HepG2 (cell line): ENCODE data around the gene FBRSL1. TPM values are rescaled to one million over a fixed set of nuclear protein-coding genes. Genes with fewer than 3 reads are reported as not detected.
A peak's percentile ranks its signal among the peaks of the same experiment; 100 is the strongest.

Experiments
- ATAC-seq: fragments of 200-7000 bp; cut with Tn5 transposase; 3 replicates; pipeline ENCODE4 v1.9.1; 2020; ENCODE audit warnings: mild to moderate bottlenecking, moderate library complexity
- BruUV-seq: library from RNA; stranded (reverse); fragments of 400-500 nt; replicated peaks from 2 replicates; lab custom pipeline; 2021; lab: Mats Ljungman, UMichigan
- CTCF ChIA-PET: fragments of 300-600 bp; formaldehyde crosslinking; extraction: SDS; loops from one replicate; lab custom pipeline; 2021; ENCODE audit warnings: low total read pairs, inconsistent platforms, low intra/inter-chr PET ratio; lab: Yijun Ruan, JAX
- POLR2A ChIA-PET: fragments of 350-600 bp; sonication (Branson Sonifier 250); formaldehyde crosslinking; loops from one replicate; lab custom pipeline; 2020; ENCODE audit warnings: antibody characterized with exemption, inconsistent platforms; lab: Yijun Ruan, JAX
- DNase-seq: peaks from one replicate; pipeline ENCODE4 v3.0.0-alpha.2; 2015; ENCODE audit warnings: low spot score
- FAIRE-seq: peaks from 3 replicates; lab custom pipeline; 2011; peaks lifted over from hg19 to GRCh38; lab: Jason Lieb, UNC
- H2AFZ ChIP-seq: one replicate; pipeline ENCODE4 v1.6.1; 2011; ENCODE audit warnings: low read length, inconsistent platforms
- H3K27ac ChIP-seq: fragments of 300-600 bp; 3 replicates; pipeline ENCODE4 v1.8.0; 2011; ENCODE audit warnings: mixed run types, mild to moderate bottlenecking, mixed read lengths, low read length, inconsistent platforms; ENCODE audit not compliant: insufficient read depth; ENCODE audit errors: extremely low read length
- H3K27me3 ChIP-seq, 2 experiments: fragments of 200-600 bp in 1 of 2; 2 replicates in 1 of 2; 3 replicates in 1 of 2; pipeline versions ENCODE4 v1.6.0 to v1.8.0; 2011; ENCODE audit warnings: low read length in 2 of 2, mild to moderate bottlenecking in 2 of 2, moderate library complexity in 2 of 2, inconsistent platforms in 1 of 2; ENCODE audit not compliant: insufficient read depth in 2 of 2, control insufficient read depth in 1 of 2
- H3K36me3 ChIP-seq, 2 experiments: fragments of 200-600 bp in 1 of 2; replicated peaks in 1 of 2; 2 replicates in 1 of 2; 3 replicates in 1 of 2; pipeline versions ENCODE4 v1.5.1 to v1.8.0; 2011; ENCODE audit warnings: low read length in 2 of 2, inconsistent platforms in 1 of 2; ENCODE audit not compliant: insufficient read depth in 2 of 2, control insufficient read depth in 1 of 2
- H3K4me1 ChIP-seq: 2 replicates; pipeline ENCODE4 v1.5.1; 2012; ENCODE audit warnings: low read length, inconsistent platforms; ENCODE audit not compliant: insufficient read depth
- H3K4me2 ChIP-seq: 2 replicates; pipeline ENCODE4 v1.6.0; 2011; ENCODE audit warnings: low read depth, low read length, inconsistent platforms
- H3K4me3 ChIP-seq, 3 experiments: fragments of 200-600 bp in 1 of 3; sonication (generic), shearing (Covaris generic) in 1 of 3; replicated peaks in 1 of 3; 2 replicates each; pipeline ENCODE4 v1.5.1; 2011 to 2016; ENCODE audit warnings: low read length in 3 of 3, inconsistent platforms in 2 of 3, low read depth in 2 of 3, mild to moderate bottlenecking in 2 of 3, control low read depth in 1 of 3, mixed read lengths in 1 of 3; ENCODE audit not compliant: insufficient read depth in 1 of 3
- H3K79me2 ChIP-seq: one replicate; pipeline ENCODE4 v1.6.1; 2011; ENCODE audit warnings: low read length, inconsistent platforms; ENCODE audit not compliant: insufficient read depth
- H3K9ac ChIP-seq: 2 replicates; pipeline ENCODE4 v1.6.0; 2011; ENCODE audit warnings: mild to moderate bottlenecking, low read depth, low read length, inconsistent platforms; ENCODE audit not compliant: insufficient read depth
- H3K9me3 ChIP-seq: 2 replicates; pipeline ENCODE4 v1.5.1; 2012; ENCODE audit warnings: mild to moderate bottlenecking, low read length
- H4K20me1 ChIP-seq: 2 replicates; pipeline ENCODE4 v1.6.0; 2011; ENCODE audit warnings: inconsistent platforms, mild to moderate bottlenecking, low read length, moderate library complexity; ENCODE audit not compliant: insufficient read depth
- MAX ChIP-seq: IDR thresholded peaks from 2 replicates; pipeline ENCODE4 v1.6.1; 2012; ENCODE audit warnings: inconsistent platforms
- RARA ChIP-seq: IDR thresholded peaks from 2 replicates; pipeline ENCODE4 v1.6.1; 2016; ENCODE audit warnings: missing genetic modification reagents, missing compliant biosample characterization
- ZNF484 ChIP-seq: sonication (generic); formaldehyde crosslinking; IDR thresholded peaks from 2 replicates; pipeline ENCODE4 v1.5.1; 2020; ENCODE audit warnings: mild to moderate bottlenecking, low read depth, missing genetic modification reagents, borderline replicate concordance
- ZNF784 ChIP-seq: sonication (generic); formaldehyde crosslinking; IDR thresholded peaks from 2 replicates; pipeline ENCODE4 v1.5.1; 2020; ENCODE audit warnings: missing genetic modification reagents, mild to moderate bottlenecking, borderline replicate concordance
- WGBS: methylation state at CpG from one replicate; pipeline ENCODE4 v1.1.6; 2017; ENCODE audit warnings: low lambda C conversion rate; 5-methylcytosine and 5-hydroxymethylcytosine counted together
- in situ Hi-C: cut with HindIII; loops from 2 replicates; pipeline ENCODE4 v1.10.0; 2017; ENCODE audit warnings: low pct_unique_long_range_greater_than_20kb; ENCODE audit not compliant: extremely low pct_ligation_motif_present
- intact Hi-C: fragments of 100-400 bp; cut with micrococcal nuclease; formaldehyde crosslinking; loops from one replicate; pipeline ENCODE4 v1.10.0; 2022; ENCODE audit not compliant: unreplicated experiment
- polyA plus RNA-seq, 8 experiments: library from polyadenylated mRNA; depleted of rRNA in 3 of 8; stranded (reverse) in 7 of 8; unstranded in 1 of 8; fragments of >200 nt; fragmentation: Illumina TruSeq in 4 of 8; extraction: Trizol in 4 of 8; gene quantifications; 2 replicates each; pipeline versions ENCODE4 v1.2.1 to v1.2.3, GENCODE V29; 2011 to 2016; ENCODE audit warnings: low read depth in 4 of 8, missing spikeins in 1 of 8, mixed read lengths in 1 of 8; ENCODE audit not compliant: insufficient read depth in 1 of 8
- total RNA-seq, 5 experiments: library from RNA; depleted of rRNA; stranded (reverse); fragments of >200 nt; fragmentation: Illumina TruSeq; extraction: Trizol; gene quantifications; 2 replicates each; pipeline ENCODE4 v1.2.3, GENCODE V29; 2016; ENCODE audit warnings: low read depth in 1 of 5
- TF ChIP-seq, protein P1 (sequence below), 2 experiments: sonication (generic) in 1 of 2; formaldehyde crosslinking in 1 of 2; IDR thresholded peaks; 2 replicates each; pipeline versions ENCODE4 v1.6.1 to v1.9.0; 2014 to 2022; ENCODE audit warnings: antibody characterized with exemption in 1 of 2, borderline replicate concordance in 1 of 2, inconsistent platforms in 1 of 2, low read depth in 1 of 2, missing genetic modification reagents in 1 of 2
- TF ChIP-seq, protein P2 (sequence below): sonication (generic); formaldehyde crosslinking; IDR thresholded peaks from 2 replicates; pipeline ENCODE4 v1.4.0; 2020; ENCODE audit warnings: missing genetic modification reagents
- TF ChIP-seq, protein P3 (sequence below): sonication (generic); formaldehyde crosslinking; IDR thresholded peaks from 2 replicates; pipeline ENCODE4 v1.5.1; 2020; ENCODE audit warnings: mild to moderate bottlenecking, missing genetic modification reagents, moderate library complexity

FBRSL1 gene
- total and polyA plus RNA-seq, 2 of the 13 experiments (the other 11 are each of a cell fraction or from before 2014, with no cell fraction given), result 3.6 to 7.9 TPM

DNA sequence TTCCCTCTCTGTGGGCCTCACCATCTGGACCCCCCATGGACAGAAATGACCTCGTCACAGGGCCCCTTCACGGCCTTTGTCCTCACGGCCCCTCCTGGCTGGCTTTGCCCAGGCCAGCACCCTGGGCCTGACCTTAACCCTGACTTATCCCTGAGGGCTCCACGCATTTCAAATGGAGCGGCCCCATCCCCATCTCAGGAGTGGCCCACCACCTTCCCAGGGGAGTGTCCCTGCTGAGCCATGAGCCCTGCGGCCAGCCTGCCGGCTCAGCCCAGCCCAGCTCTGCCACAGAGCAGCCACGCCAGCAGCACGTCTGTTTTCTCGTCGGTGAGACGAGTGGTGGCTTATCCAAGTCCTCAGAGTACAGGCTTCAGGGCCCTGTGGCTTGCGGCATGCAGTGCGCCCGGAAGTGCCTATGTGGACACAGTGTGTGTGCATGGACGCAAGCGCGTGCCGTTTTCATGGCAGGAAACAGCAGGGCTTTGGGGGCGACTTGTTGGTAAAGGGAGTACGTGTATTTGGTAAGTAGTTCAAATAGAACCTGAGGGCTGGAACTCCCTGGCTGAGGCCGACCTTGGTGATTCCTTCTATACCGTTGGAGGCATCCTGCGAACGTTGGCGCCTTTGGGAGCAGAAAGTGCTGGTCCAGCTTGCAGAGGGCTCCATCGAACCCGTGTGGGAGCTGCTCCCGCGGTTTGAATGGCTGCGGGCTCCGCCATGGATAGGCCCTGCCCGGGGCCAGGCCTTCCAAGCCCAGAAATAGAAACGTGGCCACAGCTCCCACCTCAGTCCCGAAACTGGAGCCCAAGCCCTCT lies 68.3 kb downstream of the FBRSL1 start:
- Histone ChIP-seq H3K4me2 (peak overlapping the region; percentile 21; the same call in 1 of the 2 replicates), H3K79me2 (peaks cover 5% of the 10 kb centered on the region), H3K36me3 (no peaks in the 10 kb centered on the region), H3K27me3 (no peaks in the 10 kb centered on the region), H3K27ac (no peak overlapping the region), H3K4me3 (no peak overlapping the region; a peak in 1 of 6 replicates), H3K9me3 (no peaks in the 10 kb centered on the region), H3K4me1 (peaks cover 33% of the 10 kb centered on the region), H3K9ac (0 out of 2 replicates have a peak overlapping the region, but pooled peaks have one; percentile 1), H4K20me1 (peaks cover 12% of the 10 kb centered on the region; the same call in 1 of the 2 replicates), H2AFZ (no peak overlapping the region)
- DNase-seq, result peak; percentile 30
- intact Hi-C loops (no loop called here), in situ Hi-C loops (loop anchor here (5.0 kb wide), 1 partner anchor 141 kb away; no protein-coding TSS in a partner anchor)
- ChIA-PET CTCF (no interaction called here), POLR2A (no interaction called here)
- FAIRE-seq, result no peak
- ATAC-seq, result peak; percentile 32
- 38% methylated on average over 17 of the region's 35 CpGs for WGBS
- BruUV-seq, result no TSS peak
- TF ChIP-seq, protein P1, sequence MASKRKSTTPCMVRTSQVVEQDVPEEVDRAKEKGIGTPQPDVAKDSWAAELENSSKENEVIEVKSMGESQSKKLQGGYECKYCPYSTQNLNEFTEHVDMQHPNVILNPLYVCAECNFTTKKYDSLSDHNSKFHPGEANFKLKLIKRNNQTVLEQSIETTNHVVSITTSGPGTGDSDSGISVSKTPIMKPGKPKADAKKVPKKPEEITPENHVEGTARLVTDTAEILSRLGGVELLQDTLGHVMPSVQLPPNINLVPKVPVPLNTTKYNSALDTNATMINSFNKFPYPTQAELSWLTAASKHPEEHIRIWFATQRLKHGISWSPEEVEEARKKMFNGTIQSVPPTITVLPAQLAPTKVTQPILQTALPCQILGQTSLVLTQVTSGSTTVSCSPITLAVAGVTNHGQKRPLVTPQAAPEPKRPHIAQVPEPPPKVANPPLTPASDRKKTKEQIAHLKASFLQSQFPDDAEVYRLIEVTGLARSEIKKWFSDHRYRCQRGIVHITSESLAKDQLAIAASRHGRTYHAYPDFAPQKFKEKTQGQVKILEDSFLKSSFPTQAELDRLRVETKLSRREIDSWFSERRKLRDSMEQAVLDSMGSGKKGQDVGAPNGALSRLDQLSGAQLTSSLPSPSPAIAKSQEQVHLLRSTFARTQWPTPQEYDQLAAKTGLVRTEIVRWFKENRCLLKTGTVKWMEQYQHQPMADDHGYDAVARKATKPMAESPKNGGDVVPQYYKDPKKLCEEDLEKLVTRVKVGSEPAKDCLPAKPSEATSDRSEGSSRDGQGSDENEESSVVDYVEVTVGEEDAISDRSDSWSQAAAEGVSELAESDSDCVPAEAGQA (IDR thresholded peaks at IDR 0.05; ENCODE audit: low read depth), result 0 out of 2 replicates have a peak, but pooled peaks have one; percentile 53
- TF ChIP-seq, protein P1 (CRISPR knock-in tag; IDR thresholded peaks at IDR 0.05; ENCODE audit: borderline replicate concordance), result no peak
- TF ChIP-seq RARA (CRISPR knock-in tag) (peak; percentile 31; the same call in 1 of the 2 replicates), ZNF784 (CRISPR knock-in tag) (0 out of 2 replicates have a peak, but pooled peaks have one; percentile 61), MAX (peak; percentile 61; the same call in 1 of the 2 replicates), ZNF484 (CRISPR knock-in tag) (no peak)
- TF ChIP-seq, protein P2, sequence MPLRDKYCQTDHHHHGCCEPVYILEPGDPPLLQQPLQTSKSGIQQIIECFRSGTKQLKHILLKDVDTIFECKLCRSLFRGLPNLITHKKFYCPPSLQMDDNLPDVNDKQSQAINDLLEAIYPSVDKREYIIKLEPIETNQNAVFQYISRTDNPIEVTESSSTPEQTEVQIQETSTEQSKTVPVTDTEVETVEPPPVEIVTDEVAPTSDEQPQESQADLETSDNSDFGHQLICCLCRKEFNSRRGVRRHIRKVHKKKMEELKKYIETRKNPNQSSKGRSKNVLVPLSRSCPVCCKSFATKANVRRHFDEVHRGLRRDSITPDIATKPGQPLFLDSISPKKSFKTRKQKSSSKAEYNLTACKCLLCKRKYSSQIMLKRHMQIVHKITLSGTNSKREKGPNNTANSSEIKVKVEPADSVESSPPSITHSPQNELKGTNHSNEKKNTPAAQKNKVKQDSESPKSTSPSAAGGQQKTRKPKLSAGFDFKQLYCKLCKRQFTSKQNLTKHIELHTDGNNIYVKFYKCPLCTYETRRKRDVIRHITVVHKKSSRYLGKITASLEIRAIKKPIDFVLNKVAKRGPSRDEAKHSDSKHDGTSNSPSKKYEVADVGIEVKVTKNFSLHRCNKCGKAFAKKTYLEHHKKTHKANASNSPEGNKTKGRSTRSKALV (CRISPR knock-in tag), result peak; percentile 57; the same call in 1 of the 2 replicates
- TF ChIP-seq, protein P3, sequence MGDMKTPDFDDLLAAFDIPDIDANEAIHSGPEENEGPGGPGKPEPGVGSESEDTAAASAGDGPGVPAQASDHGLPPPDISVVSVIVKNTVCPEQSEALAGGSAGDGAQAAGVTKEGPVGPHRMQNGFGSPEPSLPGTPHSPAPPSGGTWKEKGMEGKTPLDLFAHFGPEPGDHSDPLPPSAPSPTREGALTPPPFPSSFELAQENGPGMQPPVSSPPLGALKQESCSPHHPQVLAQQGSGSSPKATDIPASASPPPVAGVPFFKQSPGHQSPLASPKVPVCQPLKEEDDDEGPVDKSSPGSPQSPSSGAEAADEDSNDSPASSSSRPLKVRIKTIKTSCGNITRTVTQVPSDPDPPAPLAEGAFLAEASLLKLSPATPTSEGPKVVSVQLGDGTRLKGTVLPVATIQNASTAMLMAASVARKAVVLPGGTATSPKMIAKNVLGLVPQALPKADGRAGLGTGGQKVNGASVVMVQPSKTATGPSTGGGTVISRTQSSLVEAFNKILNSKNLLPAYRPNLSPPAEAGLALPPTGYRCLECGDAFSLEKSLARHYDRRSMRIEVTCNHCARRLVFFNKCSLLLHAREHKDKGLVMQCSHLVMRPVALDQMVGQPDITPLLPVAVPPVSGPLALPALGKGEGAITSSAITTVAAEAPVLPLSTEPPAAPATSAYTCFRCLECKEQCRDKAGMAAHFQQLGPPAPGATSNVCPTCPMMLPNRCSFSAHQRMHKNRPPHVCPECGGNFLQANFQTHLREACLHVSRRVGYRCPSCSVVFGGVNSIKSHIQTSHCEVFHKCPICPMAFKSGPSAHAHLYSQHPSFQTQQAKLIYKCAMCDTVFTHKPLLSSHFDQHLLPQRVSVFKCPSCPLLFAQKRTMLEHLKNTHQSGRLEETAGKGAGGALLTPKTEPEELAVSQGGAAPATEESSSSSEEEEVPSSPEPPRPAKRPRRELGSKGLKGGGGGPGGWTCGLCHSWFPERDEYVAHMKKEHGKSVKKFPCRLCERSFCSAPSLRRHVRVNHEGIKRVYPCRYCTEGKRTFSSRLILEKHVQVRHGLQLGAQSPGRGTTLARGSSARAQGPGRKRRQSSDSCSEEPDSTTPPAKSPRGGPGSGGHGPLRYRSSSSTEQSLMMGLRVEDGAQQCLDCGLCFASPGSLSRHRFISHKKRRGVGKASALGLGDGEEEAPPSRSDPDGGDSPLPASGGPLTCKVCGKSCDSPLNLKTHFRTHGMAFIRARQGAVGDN, result peak; percentile 95
